Chondrocyte (in vitro differentiated cells): ENCODE results near the gene KAT2A. TPM values are rescaled to one million over a fixed set of nuclear protein-coding genes. Genes with fewer than 3 reads are reported as not detected.
A peak's percentile ranks its signal among the peaks of the same experiment; 100 is the strongest.

ENCODE experiments used
- DNase-seq: peaks from one replicate; pipeline ENCODE4 v3.0.0; 2021; ENCODE audit warnings: mixed read lengths, low spot score
- H3K27ac Mint-ChIP-seq: one replicate; pipeline ENCODE4 v1.8.0; 2021; ENCODE audit warnings: mild to moderate bottlenecking, moderate library complexity, mixed read lengths; ENCODE audit not compliant: unreplicated experiment
- H3K27me3 Mint-ChIP-seq: 2 replicates; pipeline ENCODE4 v1.8.0; 2021; ENCODE audit warnings: low read depth, mixed read lengths
- H3K36me3 Mint-ChIP-seq: 2 replicates; pipeline ENCODE4 v1.8.0; 2021; ENCODE audit warnings: low read depth, mixed read lengths
- H3K4me1 Mint-ChIP-seq: 2 replicates; pipeline ENCODE4 v1.8.0; 2021; ENCODE audit warnings: low read depth, mild to moderate bottlenecking, mixed read lengths
- H3K4me3 Mint-ChIP-seq: one replicate; pipeline ENCODE4 v1.8.0; 2021; ENCODE audit warnings: mild to moderate bottlenecking, moderate library complexity, mixed read lengths; ENCODE audit not compliant: unreplicated experiment
- H3K9me3 Mint-ChIP-seq: 2 replicates; pipeline ENCODE4 v1.8.0; 2021; ENCODE audit warnings: low read depth, mixed read lengths
- total RNA-seq: library from RNA; stranded (reverse); gene quantifications from 3 replicates; pipeline ENCODE4 v1.2.1, GENCODE V29; 2021
- TF ChIP-seq, protein P1 (sequence below): fragments of 200-600 bp; sonication (generic); IDR thresholded peaks from 2 replicates; pipeline ENCODE4 v1.5.0; 2021; ENCODE audit warnings: antibody characterized with exemption, mild to moderate bottlenecking, moderate library complexity

KAT2A gene
- total RNA-seq, 1 donor from 2014 or later, result 22.3 TPM

DNA sequence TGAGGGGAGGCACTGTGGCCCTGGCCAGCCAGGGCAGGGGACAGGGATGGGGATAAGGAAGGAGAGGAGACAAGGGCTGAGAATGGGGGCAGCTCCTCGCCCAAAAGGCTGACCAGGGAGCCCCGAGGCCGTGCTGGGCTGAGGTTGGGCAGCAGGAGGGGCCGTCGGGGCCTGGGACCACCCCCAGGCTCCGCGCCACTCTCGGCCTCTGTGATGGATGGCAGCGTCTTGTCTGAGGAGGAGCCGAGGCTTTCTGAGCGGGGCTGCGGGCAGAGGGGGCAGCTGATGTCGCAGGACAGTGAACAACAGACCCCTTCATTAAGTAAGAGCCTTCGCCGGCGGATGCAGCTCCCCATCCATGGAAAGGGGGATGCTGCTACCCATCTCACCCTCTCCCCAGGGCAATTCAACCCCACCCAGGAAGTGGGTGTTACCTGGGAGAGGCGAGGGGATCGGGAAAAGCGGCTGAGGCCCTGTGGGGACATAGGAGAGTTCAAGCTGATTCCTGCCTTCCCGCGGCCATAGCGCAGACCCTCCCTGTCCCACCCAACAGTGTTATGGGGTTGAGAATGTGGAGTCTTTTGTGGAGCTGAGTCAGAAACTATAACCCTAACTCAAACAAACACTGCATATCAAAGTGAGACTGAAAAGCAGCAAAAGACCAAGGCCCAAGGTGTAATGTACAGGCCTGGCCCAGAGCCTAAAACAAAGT is 42.7 kb upstream of the KAT2A start:
- Mint-ChIP-seq H3K9me3 (no peaks in the 10 kb centered on the region), H3K36me3 (no peaks in the 10 kb centered on the region), H3K4me1 (no peaks in the 10 kb centered on the region), H3K4me3 (no peak overlapping the region), H3K27ac (no peak overlapping the region), H3K27me3 (peaks cover 2% of the 10 kb centered on the region)
- no peak for DNase-seq
- TF ChIP-seq, protein P1, sequence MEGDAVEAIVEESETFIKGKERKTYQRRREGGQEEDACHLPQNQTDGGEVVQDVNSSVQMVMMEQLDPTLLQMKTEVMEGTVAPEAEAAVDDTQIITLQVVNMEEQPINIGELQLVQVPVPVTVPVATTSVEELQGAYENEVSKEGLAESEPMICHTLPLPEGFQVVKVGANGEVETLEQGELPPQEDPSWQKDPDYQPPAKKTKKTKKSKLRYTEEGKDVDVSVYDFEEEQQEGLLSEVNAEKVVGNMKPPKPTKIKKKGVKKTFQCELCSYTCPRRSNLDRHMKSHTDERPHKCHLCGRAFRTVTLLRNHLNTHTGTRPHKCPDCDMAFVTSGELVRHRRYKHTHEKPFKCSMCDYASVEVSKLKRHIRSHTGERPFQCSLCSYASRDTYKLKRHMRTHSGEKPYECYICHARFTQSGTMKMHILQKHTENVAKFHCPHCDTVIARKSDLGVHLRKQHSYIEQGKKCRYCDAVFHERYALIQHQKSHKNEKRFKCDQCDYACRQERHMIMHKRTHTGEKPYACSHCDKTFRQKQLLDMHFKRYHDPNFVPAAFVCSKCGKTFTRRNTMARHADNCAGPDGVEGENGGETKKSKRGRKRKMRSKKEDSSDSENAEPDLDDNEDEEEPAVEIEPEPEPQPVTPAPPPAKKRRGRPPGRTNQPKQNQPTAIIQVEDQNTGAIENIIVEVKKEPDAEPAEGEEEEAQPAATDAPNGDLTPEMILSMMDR, result no peak

DNA sequence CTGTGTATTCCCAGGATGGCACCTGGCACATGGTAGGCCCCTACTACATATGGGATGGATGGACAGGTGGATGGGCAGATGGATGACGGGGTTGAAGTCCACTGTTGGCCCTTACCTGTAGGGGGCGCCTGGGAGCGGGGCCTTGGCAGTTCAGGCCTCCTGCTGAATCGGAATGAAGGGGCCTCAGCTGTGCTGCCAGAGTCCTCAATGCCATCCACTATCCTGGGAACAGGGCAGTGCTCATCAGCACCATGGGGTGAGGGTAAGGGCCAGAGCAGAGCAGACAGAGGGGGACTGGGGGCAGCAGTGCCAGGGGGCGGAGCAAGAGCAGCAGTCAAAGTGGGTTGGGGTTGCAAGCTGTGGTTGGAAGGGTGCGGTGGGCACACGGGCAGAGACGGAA is 41.9 kb upstream of the KAT2A start:
- TF ChIP-seq, protein P1, result peak; percentile 57
- H3K36me3 Mint-ChIP-seq, result no peaks in the 10 kb centered on the region
- no peak overlapping the region for H3K27ac Mint-ChIP-seq
- no peak overlapping the region for H3K4me3 Mint-ChIP-seq
- DNase-seq, result no peak
- peaks cover 2% of the 10 kb centered on the region for H3K27me3 Mint-ChIP-seq
- no peaks in the 10 kb centered on the region for H3K4me1 Mint-ChIP-seq
- H3K9me3 Mint-ChIP-seq, result no peaks in the 10 kb centered on the region

DNA sequence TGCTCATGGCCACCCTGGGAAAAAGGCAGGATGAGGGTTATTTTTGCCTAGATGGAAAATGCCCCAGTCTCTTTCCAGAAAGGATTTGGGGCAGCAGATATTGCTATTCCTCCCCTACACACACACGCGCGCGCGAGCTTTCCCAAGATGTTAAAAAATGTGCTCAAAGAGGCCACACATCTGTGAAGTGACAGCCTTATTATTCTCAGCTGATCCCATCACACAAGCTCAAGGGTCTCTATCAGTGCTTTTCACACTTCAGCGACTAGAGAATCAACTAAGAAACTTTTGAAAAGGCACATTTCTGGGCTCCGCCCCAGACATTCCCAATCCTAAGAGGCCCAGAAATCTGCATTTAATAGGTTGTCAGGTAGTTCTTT is 39.4 kb upstream of the KAT2A start:
- Mint-ChIP-seq H3K9me3 (no peaks in the 10 kb centered on the region), H3K4me1 (peaks cover 8% of the 10 kb centered on the region), H3K4me3 (no peak overlapping the region), H3K36me3 (no peaks in the 10 kb centered on the region), H3K27me3 (no peaks in the 10 kb centered on the region), H3K27ac (no peak overlapping the region)
- TF ChIP-seq, protein P1, result no peak
- DNase-seq, result no peak

DNA sequence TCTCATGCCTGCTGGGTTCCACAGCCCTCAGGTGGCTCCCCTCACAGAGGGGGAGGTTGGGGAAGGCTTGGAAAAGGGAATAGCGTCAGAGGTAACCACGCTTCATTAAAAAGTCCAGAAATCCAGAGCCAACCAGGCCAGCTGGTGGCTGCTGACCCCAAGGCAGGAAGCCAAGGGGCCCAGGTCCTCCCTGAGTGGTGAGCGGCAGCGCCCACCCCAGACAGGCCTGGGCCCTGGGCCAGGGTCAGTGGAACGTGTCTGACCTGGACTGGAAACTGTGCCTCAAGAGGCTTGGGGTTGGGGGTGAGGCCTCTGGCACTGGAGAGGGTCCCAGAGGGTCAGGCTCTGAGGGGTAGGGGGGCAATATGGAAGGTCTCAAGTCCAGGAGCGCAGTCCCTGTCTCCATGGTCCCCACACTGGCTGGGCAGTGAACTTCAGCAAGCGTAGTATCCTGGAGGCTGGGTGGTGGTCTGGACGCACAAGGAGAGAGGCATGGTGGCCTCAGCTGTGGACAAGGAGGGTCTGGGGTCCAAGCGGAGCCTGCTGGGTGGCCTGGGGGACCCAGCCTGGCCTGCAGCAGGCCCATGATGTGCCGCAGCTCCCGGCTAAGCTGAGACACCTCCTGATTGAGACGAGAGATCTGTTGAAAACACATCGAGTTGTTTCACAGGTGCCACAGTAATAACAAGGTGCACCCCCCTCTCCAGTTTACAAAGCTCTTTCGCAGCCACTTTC is 38.8 kb upstream of the KAT2A start:
- TF ChIP-seq, protein P1, result no peak
- peaks cover 13% of the 10 kb centered on the region for H3K4me1 Mint-ChIP-seq
- no peaks in the 10 kb centered on the region for H3K36me3 Mint-ChIP-seq
- DNase-seq, result no peak
- H3K27me3 Mint-ChIP-seq, result no peaks in the 10 kb centered on the region
- no peak overlapping the region for H3K27ac Mint-ChIP-seq
- H3K9me3 Mint-ChIP-seq, result no peaks in the 10 kb centered on the region
- H3K4me3 Mint-ChIP-seq, result no peak overlapping the region

DNA sequence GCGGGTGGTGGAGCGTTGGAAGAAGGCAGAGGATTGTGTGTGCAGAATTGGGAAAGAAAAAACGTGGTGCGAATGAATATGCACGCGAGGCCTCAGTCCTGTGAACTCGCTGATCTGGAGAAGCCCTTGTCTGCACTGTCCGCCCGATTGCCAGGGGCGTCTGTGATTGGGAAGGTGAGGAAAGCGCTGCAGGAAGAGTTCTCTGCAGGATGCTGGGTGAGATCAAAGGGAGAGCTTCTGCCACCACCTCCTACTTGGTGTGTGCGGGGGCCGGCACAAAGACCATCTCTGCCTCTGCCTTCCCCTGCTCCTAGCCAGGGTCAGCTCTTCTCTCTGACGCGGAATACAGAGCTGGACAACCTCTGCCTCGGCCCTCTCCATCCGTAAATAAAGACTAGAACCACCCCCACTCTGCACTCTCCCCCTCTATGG is 34.5 kb upstream of the KAT2A start:
- Mint-ChIP-seq H3K27ac (peak overlapping the region; percentile 89), H3K27me3 (no peaks in the 10 kb centered on the region), H3K36me3 (no peaks in the 10 kb centered on the region), H3K9me3 (no peaks in the 10 kb centered on the region), H3K4me1 (peaks cover 42% of the 10 kb centered on the region), H3K4me3 (peak overlapping the region; percentile 80)
- TF ChIP-seq, protein P1, result no peak
- no peak for DNase-seq
